ENCODE results near the gene PKLR. TPM values are rescaled to one million over a fixed set of nuclear protein-coding genes. Genes with fewer than 3 reads are reported as not detected.

PKLR gene
- total and polyA plus RNA-seq, 2 donors (not counting 1 experiment from before 2014, with no cell fraction given): not detected

DNA sequence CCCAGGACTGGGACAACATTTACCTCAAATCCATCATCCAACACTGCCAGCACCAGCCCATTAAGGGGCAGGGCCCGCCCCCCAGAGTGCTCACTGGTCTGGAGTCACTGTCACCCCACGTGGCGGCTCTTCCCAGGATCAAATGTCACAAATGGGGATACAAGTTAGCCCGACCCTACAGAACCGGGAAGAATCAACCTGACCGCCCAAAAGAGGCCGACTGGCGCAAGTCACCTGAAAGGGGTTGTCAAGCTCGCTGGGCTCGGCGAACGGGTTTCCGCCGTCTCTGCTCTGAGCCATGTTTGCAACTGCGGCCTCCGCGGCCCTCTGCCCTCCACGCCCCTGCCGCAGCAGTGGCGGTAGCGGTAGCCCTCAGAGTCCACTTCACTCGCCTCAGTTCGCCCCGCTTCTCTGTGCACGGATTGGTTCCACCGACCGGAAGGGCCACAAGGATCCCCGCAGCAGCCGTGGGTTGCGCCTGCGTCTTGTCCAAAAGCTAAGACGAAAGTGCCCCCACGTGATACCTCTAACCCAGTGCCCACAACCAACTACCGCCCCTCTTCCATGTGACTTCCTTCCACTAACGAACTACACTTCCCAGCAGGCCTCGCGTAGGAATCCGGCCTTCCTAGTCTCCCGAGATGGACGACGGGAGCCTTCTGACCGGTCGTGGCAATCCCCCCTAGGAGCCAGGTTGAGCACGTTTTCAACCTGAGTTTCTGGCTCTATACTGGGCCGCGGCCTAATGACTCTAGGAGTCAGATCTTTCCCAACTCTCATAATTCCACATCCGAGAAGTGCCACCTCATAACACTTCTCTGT, 39.2 kb downstream of the PKLR start, which contains the start of gene SCAMP3:
SCAMP3 (minus strand) TSS at position 509 of the 822 bp plus-strand sequence; CDS start at position 300, 209 bp downstream.
- peaks cover 18% of the 10 kb centered on the region for H3K36me3 ChIP-seq (ENCODE audit: control insufficient read depth, insufficient read depth, low read length)
- H4K20me1 ChIP-seq (ENCODE audit: control insufficient read depth, extremely low read depth, insufficient read depth, low read length): no peaks in the 10 kb centered on the region
- TF ChIP-seq EZH2 (IDR thresholded peaks at IDR 0.05; ENCODE audit: low read length, missing control alignments): no peak
- TF ChIP-seq, protein P1, sequence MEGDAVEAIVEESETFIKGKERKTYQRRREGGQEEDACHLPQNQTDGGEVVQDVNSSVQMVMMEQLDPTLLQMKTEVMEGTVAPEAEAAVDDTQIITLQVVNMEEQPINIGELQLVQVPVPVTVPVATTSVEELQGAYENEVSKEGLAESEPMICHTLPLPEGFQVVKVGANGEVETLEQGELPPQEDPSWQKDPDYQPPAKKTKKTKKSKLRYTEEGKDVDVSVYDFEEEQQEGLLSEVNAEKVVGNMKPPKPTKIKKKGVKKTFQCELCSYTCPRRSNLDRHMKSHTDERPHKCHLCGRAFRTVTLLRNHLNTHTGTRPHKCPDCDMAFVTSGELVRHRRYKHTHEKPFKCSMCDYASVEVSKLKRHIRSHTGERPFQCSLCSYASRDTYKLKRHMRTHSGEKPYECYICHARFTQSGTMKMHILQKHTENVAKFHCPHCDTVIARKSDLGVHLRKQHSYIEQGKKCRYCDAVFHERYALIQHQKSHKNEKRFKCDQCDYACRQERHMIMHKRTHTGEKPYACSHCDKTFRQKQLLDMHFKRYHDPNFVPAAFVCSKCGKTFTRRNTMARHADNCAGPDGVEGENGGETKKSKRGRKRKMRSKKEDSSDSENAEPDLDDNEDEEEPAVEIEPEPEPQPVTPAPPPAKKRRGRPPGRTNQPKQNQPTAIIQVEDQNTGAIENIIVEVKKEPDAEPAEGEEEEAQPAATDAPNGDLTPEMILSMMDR (conservative IDR thresholded peaks at IDR 0.05 in 1 of 2, IDR thresholded peaks at IDR 0.05 in 1 of 2; ENCODE audit: low read depth in 1 of 2, low read length in 2 of 2): no peak

DNA sequence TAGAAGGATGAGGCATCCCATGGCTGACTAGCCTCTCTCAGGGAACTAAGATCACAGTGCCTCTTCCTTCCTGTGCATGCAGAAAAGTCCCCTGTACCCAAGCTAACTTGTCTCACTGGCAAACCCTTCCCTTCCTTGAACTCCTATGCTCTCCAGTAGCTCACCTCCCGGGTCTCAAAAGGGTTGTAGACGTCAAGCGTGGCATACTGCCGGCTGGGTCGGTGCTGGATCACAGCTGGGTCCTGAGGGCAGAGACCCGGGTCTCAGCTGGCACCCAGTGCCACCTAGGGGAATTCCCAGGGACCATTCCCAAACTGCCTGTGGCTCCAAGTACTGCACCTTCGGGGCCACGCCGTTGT, 39.8 kb downstream of the PKLR start:
- Histone ChIP-seq H3K4me2 (ENCODE audit: extremely low read depth, insufficient read depth, low read length) (peak overlapping the region; percentile 94), H4K20me1 (ENCODE audit: control insufficient read depth, extremely low read depth, insufficient read depth, low read length) (no peaks in the 10 kb centered on the region), H2AFZ (ENCODE audit: low read length) (no peak overlapping the region), H3K36me3 (ENCODE audit: control insufficient read depth, insufficient read depth, low read length) (peaks cover 18% of the 10 kb centered on the region), H3K27me3 (ENCODE audit: control insufficient read depth, insufficient read depth, low read length) (no peaks in the 10 kb centered on the region), H3K4me3 (replicated peaks in 1 of 4; ENCODE audit: control extremely low read depth in 1 of 4, insufficient read depth in 1 of 4, low read depth in 3 of 4, low read length in 4 of 4) (peak overlapping the region; percentile 73 to 92 (median 74)), H3K4me1 (ENCODE audit: control insufficient read depth, extremely low read depth, insufficient read depth, low read length) (peaks cover 2% of the 10 kb centered on the region), H3K27ac (ENCODE audit: insufficient read depth, low read length) (peak overlapping the region; percentile 68), H3K9me3 (ENCODE audit: control insufficient read depth, insufficient read depth, low read depth, low read length) (no peaks in the 10 kb centered on the region), H3K79me2 (ENCODE audit: control insufficient read depth, insufficient read depth, low read length) (peaks cover 18% of the 10 kb centered on the region), H3K9ac (ENCODE audit: insufficient read depth, low read length) (peak overlapping the region; percentile 69)
- TF ChIP-seq, protein P1 (conservative IDR thresholded peaks at IDR 0.05 in 1 of 2, IDR thresholded peaks at IDR 0.05 in 1 of 2; ENCODE audit: low read depth in 1 of 2, low read length in 2 of 2): no peak
- TF ChIP-seq EZH2 (IDR thresholded peaks at IDR 0.05; ENCODE audit: low read length, missing control alignments): no peak
- no peak for DNase-seq (ENCODE audit: low read depth in 2 of 2)

More for the DNA sequence above, 39.2 kb downstream of the PKLR start, which contains the start of gene SCAMP3:
- Histone ChIP-seq H3K9me3 (ENCODE audit: control insufficient read depth, insufficient read depth, low read depth, low read length) (no peaks in the 10 kb centered on the region), H3K4me1 (ENCODE audit: control insufficient read depth, extremely low read depth, insufficient read depth, low read length) (peaks cover 2% of the 10 kb centered on the region), H3K27me3 (ENCODE audit: control insufficient read depth, insufficient read depth, low read length) (no peaks in the 10 kb centered on the region), H3K4me3 (replicated peaks in 1 of 4; ENCODE audit: control extremely low read depth in 1 of 4, insufficient read depth in 1 of 4, low read depth in 3 of 4, low read length in 4 of 4) (peak within 1 kb of the TSS; percentile 73 to 92 (median 74)), H2AFZ (ENCODE audit: low read length) (peak within 1 kb of the TSS; percentile 44), H3K27ac (ENCODE audit: insufficient read depth, low read length) (peak within 1 kb of the TSS; percentile 68), H3K9ac (ENCODE audit: insufficient read depth, low read length) (peak within 1 kb of the TSS; percentile 69), H3K79me2 (ENCODE audit: control insufficient read depth, insufficient read depth, low read length) (peaks cover 18% of the 10 kb centered on the region), H3K4me2 (ENCODE audit: extremely low read depth, insufficient read depth, low read length) (peak within 1 kb of the TSS; percentile 94)
- peak; percentile 99 for DNase-seq (ENCODE audit: low read depth in 2 of 2)

DNA sequence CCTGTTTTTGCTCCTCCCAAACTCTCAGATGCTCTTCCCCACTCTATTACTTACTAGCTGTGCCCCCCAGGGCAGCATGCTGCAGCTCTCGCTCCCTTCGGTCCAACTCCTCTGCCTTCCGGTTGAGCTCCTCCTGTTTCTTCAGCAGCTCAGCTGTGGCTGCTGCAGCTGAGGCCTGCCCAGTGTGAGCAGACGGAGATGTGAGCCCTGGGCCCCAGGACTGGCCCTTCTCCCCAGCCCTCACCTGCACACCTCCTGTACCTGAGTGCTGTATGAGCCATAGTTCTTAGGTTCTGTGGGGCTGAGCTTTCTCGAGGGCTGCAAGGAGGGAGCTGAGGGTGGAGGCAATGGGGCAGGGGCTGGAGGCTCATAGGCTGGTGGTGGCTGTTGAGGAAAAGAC, 41.0 kb downstream of the PKLR start:
- DNase-seq (ENCODE audit: low read depth in 2 of 2): no peak
- Histone ChIP-seq H4K20me1 (ENCODE audit: control insufficient read depth, extremely low read depth, insufficient read depth, low read length) (no peaks in the 10 kb centered on the region), H3K36me3 (ENCODE audit: control insufficient read depth, insufficient read depth, low read length) (peaks cover 18% of the 10 kb centered on the region), H3K4me3 (replicated peaks in 1 of 4; ENCODE audit: control extremely low read depth in 1 of 4, insufficient read depth in 1 of 4, low read depth in 3 of 4, low read length in 4 of 4) (no peak overlapping the region), H3K27ac (ENCODE audit: insufficient read depth, low read length) (no peak overlapping the region), H3K4me1 (ENCODE audit: control insufficient read depth, extremely low read depth, insufficient read depth, low read length) (peaks cover 5% of the 10 kb centered on the region), H3K79me2 (ENCODE audit: control insufficient read depth, insufficient read depth, low read length) (peaks cover 18% of the 10 kb centered on the region), H2AFZ (ENCODE audit: low read length) (no peak overlapping the region), H3K4me2 (ENCODE audit: extremely low read depth, insufficient read depth, low read length) (no peak overlapping the region), H3K9me3 (ENCODE audit: control insufficient read depth, insufficient read depth, low read depth, low read length) (no peaks in the 10 kb centered on the region), H3K27me3 (ENCODE audit: control insufficient read depth, insufficient read depth, low read length) (no peaks in the 10 kb centered on the region), H3K9ac (ENCODE audit: insufficient read depth, low read length) (no peak overlapping the region)
- TF ChIP-seq, protein P1 (conservative IDR thresholded peaks at IDR 0.05 in 1 of 2, IDR thresholded peaks at IDR 0.05 in 1 of 2; ENCODE audit: low read depth in 1 of 2, low read length in 2 of 2): no peak
- TF ChIP-seq EZH2 (IDR thresholded peaks at IDR 0.05; ENCODE audit: low read length, missing control alignments): no peak
